GM12873 (cell line): ENCODE results near the gene BST2.
A peak's percentile ranks its signal among the peaks of the same experiment; 100 is the strongest.

Experiments used
- CTCF ChIP-seq: IDR thresholded peaks from 2 replicates; pipeline ENCODE4 v1.5.1; 2012; ENCODE audit warnings: low read depth, mild to moderate bottlenecking, moderate library complexity, low read length, control low read depth; ENCODE audit not compliant: insufficient read depth; ENCODE audit errors: missing control alignments

Gene BST2

GRCh38 chr19:17445526-17446165 is 40.2 kb upstream of the BST2 start:
- no peak for TF ChIP-seq CTCF

GRCh38 chr19:17441241-17442021 is 36.0 kb upstream of the BST2 start:
- TF ChIP-seq CTCF, result peak; percentile 74

- no peak for TF ChIP-seq CTCF
These were observed 31.4 kb upstream of the BST2 start for GRCh38 chr19:17436874-17437267.

GRCh38 chr19:17436094-17436873 is 30.9 kb upstream of the BST2 start:
- TF ChIP-seq CTCF, result no peak

- no peak for TF ChIP-seq CTCF
These were observed 29.8 kb upstream of the BST2 start for GRCh38 chr19:17435218-17435617.

GRCh38 chr19:17431417-17431816 is 26.0 kb upstream of the BST2 start:
- no peak for TF ChIP-seq CTCF

GRCh38 chr19:17429641-17430113 is 24.2 kb upstream of the BST2 start:
- TF ChIP-seq CTCF, result no peak
